ENCODE measurements around the gene DST. TPM values are rescaled to one million over a fixed set of nuclear protein-coding genes. Genes with fewer than 3 reads are reported as not detected.

DST gene
- total RNA-seq, 1 donor from 2014 or later: 151 TPM

DNA sequence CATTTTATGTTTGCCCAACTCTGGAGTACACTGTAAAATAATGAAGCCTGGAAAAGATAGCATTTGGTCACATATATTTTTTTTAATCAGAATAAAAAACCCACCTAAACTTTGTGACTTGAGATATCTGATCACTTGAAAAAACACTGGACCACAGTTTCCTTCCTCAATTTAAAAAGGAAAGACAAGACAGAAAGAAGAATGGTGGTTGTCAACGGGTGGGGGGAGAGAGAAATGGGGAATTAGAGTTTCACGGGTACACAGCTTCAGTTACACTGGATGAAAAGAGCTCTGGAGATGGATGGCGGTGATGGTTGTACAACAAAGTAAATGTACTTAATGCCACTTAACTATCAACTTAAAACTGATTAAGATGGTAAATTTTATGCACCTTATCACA lies 14.7 kb upstream of the DST start:
- Mint-ChIP-seq H3K27me3 (no peaks in the 10 kb centered on the region), H3K36me3 (ENCODE audit: insufficient read depth) (peaks cover 4% of the 10 kb centered on the region), H3K4me1 (ENCODE audit: low read depth) (peaks cover 13% of the 10 kb centered on the region), H3K27ac (no peak overlapping the region), H3K9me3 (ENCODE audit: low read depth) (no peaks in the 10 kb centered on the region), H3K4me3 (ENCODE audit: low read depth) (no peak overlapping the region)
- no peak for DNase-seq (ENCODE audit: low spot score, unreplicated experiment)
- TF ChIP-seq, protein P1, sequence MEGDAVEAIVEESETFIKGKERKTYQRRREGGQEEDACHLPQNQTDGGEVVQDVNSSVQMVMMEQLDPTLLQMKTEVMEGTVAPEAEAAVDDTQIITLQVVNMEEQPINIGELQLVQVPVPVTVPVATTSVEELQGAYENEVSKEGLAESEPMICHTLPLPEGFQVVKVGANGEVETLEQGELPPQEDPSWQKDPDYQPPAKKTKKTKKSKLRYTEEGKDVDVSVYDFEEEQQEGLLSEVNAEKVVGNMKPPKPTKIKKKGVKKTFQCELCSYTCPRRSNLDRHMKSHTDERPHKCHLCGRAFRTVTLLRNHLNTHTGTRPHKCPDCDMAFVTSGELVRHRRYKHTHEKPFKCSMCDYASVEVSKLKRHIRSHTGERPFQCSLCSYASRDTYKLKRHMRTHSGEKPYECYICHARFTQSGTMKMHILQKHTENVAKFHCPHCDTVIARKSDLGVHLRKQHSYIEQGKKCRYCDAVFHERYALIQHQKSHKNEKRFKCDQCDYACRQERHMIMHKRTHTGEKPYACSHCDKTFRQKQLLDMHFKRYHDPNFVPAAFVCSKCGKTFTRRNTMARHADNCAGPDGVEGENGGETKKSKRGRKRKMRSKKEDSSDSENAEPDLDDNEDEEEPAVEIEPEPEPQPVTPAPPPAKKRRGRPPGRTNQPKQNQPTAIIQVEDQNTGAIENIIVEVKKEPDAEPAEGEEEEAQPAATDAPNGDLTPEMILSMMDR (IDR thresholded peaks at IDR 0.05; ENCODE audit: unreplicated experiment): no peak

DNA sequence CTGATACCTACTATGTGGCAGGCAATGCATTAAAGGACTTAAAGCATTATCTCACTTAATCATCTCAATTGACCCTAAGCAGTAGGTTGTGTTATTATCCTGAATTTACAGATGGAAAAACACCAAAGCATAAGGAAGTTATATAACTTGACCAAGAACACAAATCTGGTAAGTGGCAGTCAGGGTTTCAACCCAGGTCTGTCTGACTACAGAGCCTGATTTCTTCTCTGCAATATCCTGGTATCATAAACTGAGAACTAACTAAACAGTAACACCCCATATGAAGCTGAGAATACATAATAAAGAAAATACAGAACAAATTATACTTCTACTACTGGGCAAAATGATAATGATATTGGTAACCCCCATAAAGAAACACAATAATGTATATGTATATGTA lies 13.8 kb upstream of the DST start:
- DNase-seq (ENCODE audit: low spot score, unreplicated experiment): no peak
- H3K27me3 Mint-ChIP-seq: no peaks in the 10 kb centered on the region
- peaks cover 18% of the 10 kb centered on the region for H3K4me1 Mint-ChIP-seq (ENCODE audit: low read depth)
- no peaks in the 10 kb centered on the region for H3K9me3 Mint-ChIP-seq (ENCODE audit: low read depth)
- no peak overlapping the region for H3K4me3 Mint-ChIP-seq (ENCODE audit: low read depth)
- TF ChIP-seq, protein P1 (IDR thresholded peaks at IDR 0.05; ENCODE audit: unreplicated experiment): no peak
- peaks cover 2% of the 10 kb centered on the region for H3K36me3 Mint-ChIP-seq (ENCODE audit: insufficient read depth)
- no peak overlapping the region for H3K27ac Mint-ChIP-seq

DNA sequence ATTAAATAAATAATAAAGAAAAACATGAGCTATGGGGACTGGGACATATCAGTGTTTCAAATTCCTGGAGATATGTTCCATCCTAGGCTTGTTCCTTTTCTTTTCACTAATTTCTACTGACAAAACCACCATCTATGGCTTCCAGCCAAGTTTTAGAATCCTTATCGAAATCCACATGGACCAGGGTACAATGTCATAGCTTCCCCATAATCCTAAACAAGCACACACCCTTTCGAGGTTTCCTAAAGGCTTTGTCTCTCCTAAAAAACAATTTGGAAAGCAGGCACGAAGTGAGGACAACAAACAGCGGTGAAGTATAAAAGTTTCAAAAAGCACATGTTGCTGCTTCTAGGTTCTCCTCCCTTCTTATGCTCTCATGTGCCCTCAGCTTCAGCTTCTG lies 13.3 kb upstream of the DST start:
- Mint-ChIP-seq H3K4me3 (ENCODE audit: low read depth) (no peak overlapping the region), H3K36me3 (ENCODE audit: insufficient read depth) (peaks cover 2% of the 10 kb centered on the region), H3K9me3 (ENCODE audit: low read depth) (no peaks in the 10 kb centered on the region), H3K27ac (no peak overlapping the region), H3K4me1 (ENCODE audit: low read depth) (peaks cover 16% of the 10 kb centered on the region), H3K27me3 (no peaks in the 10 kb centered on the region)
- DNase-seq (ENCODE audit: low spot score, unreplicated experiment): no peak
- TF ChIP-seq, protein P1 (IDR thresholded peaks at IDR 0.05; ENCODE audit: unreplicated experiment): no peak

DNA sequence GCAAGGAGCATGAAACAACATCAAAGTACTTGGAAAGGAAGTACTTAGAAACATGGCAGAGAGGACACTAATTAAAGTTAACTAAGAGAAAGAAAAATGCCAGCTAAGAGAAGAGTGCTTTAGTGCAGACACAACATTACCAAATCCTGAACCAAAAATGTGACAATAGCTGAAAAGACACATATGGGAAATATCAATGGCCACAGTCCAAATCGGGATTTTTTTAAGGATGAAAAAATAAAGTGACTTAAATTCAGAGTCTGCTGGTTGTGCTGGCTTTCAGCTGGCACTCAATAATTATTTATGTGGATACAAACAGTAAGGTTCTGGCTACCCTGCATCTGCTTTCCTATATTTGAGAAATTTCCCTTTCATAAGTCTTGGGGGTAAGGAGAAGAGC lies 12.6 kb upstream of the DST start:
- H3K36me3 Mint-ChIP-seq (ENCODE audit: insufficient read depth): peaks cover 2% of the 10 kb centered on the region
- no peaks in the 10 kb centered on the region for H3K9me3 Mint-ChIP-seq (ENCODE audit: low read depth)
- peaks cover 16% of the 10 kb centered on the region for H3K4me1 Mint-ChIP-seq (ENCODE audit: low read depth)
- no peak overlapping the region for H3K27ac Mint-ChIP-seq
- DNase-seq (ENCODE audit: low spot score, unreplicated experiment): no peak
- no peak overlapping the region for H3K4me3 Mint-ChIP-seq (ENCODE audit: low read depth)
- H3K27me3 Mint-ChIP-seq: no peaks in the 10 kb centered on the region
- TF ChIP-seq, protein P1 (IDR thresholded peaks at IDR 0.05; ENCODE audit: unreplicated experiment): no peak

DNA sequence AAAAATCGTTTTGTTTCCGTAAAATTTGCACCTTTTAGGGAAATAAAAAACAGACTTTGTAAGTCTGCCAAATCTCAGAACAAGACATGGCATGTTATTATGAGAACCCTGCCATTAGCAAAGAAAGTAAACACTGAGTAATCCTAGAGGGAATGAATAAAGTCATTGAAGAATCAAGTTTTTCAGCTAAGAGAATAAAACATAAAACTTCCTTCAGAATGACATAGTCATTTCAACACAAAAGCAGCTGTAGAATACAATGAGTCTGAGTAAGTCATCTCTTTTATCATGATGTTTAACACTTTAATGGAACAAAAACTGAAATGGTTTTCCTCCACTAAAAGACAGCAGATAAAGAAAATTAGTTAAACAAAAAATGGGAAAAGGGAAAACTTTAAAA lies 10.3 kb upstream of the DST start:
- TF ChIP-seq, protein P1 (IDR thresholded peaks at IDR 0.05; ENCODE audit: unreplicated experiment): no peak
- H3K36me3 Mint-ChIP-seq (ENCODE audit: insufficient read depth): peaks cover 9% of the 10 kb centered on the region
- no peak for DNase-seq (ENCODE audit: low spot score, unreplicated experiment)
- no peaks in the 10 kb centered on the region for H3K27me3 Mint-ChIP-seq
- H3K4me1 Mint-ChIP-seq (ENCODE audit: low read depth): peaks cover 14% of the 10 kb centered on the region
- no peak overlapping the region for H3K4me3 Mint-ChIP-seq (ENCODE audit: low read depth)
- peak overlapping the region; percentile 37 for H3K27ac Mint-ChIP-seq
- no peaks in the 10 kb centered on the region for H3K9me3 Mint-ChIP-seq (ENCODE audit: low read depth)

Data from progenitor cell of endocrine pancreas (in vitro differentiated cells).